ENCODE measurements around the gene PHLDB3. TPM values are rescaled to one million over a fixed set of nuclear protein-coding genes. Genes with fewer than 3 reads are reported as not detected.
A peak's percentile ranks its signal among the peaks of the same experiment; 100 is the strongest.
"Not testable (repeated sequence)": the region's sequence is repeated elsewhere in the genome, so short reads cannot be mapped to it uniquely, and the experiment has no call there.

The PHLDB3 gene
- total RNA-seq = 6.0 TPM
- long read RNA-seq, partial matches to known transcripts = 1 of 2 reads
- long read RNA-seq, other reads (novel, unspliced or antisense) = 1 of 2 reads

DNA sequence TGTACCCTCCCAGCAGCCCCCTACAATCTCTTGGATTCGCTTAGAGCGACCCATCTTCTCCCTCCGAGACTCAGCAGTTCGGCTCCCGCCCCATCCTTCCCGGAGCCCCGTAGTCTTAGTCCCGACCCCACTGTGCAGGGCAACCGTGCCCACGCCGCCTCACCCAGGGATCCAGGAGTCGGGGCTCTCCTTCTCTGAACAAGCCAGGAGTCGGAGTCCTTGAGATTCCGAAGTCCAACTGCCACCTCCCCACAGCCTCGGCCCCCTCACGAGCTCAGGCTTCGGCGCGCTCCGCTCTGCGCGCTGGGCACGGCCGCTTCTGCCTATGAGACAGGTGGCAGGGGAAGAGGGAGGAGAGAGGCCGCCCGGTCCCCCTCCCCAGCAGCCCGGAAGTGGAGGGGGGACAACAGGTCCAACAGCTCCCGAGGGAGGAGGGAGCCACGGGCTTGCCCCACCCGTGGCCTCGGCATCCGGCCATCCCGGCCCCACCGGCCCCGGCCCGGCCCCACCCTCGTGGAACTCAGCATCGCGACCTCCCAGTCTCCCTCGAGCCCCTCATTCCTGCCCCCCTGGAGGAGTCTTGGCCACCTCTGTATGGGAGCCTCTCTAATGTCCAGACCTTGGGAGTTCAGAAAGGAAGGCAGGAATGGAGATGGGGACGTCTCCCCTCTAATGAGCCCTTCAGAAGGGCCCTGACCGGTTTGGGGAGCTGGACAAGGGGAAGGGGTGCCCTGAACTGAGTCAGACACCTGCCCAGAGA is at the start of gene PHLDB3:
Gene PHLDB3 (minus strand): TSS at position 321 of the 760 bp plus-strand sequence. CDS start 628 bp downstream, outside the sequence.
- DNase-seq (peak; percentile 58), ATAC-seq (peak; percentile 44)
- intact Hi-C loops (cut with micrococcal nuclease) = no loop called here

DNA sequence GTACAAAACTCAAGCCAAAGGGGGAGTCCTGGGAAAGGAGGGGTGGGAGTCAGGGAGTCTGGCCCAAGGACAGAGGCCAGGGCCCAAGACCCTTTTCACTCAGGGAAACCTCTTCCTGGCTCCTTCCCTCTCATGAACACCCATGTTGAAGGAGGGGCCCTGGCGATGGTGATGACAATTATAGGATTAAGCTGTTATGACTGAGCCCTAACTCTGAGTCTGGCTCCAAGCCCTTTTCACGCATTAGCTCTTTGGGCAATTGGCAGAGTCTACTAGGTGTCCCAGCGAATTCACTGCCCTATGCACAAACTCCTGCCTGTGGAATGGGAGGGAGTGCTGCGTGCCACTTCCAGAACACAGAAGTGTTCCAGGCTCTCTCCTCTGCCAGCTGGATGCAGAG is 49.1 kb upstream of the PHLDB3 start:
- intact Hi-C loops (cut with micrococcal nuclease) = no loop called here
- DNase-seq (no peak), ATAC-seq (no peak)

DNA sequence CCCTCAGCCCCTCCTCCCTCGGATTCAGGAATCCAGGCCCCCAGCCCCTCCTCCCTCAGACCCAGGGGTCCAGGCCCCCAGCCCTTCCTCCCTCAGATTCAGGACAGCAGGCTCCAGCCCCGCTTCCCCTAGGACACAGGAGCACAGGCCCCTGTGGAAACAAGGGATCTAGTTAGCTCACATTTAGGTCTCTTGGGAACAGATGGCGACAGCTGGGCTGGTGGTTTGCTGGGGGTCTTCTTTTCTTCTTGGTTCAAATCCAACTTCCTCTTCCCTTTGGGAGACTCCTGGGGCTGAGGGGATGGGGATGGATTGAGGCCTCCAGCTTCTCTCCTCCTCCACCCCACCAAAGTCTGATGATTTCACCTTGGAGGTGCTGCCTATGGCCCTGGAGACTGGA is 48.1 kb upstream of the PHLDB3 start:
- DNase-seq (no peak), ATAC-seq (no peak)
- intact Hi-C loops (cut with micrococcal nuclease) = no loop called here

DNA sequence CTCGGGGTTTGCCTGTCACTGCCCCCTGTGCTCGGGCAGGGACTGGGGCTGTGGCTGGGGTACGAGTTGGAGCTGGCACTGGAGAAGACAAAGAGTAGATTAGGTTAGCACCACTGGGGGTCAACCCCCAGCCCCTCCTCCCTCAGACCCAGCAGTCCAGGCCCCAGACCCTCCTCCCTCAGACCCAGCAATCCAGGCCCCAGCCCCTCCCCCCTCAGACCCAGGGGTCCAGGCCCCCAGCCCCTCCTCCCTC is 47.6 kb upstream of the PHLDB3 start:
- no peak for DNase-seq
- intact Hi-C loops (cut with micrococcal nuclease) = no loop called here
- ATAC-seq = no peak

DNA sequence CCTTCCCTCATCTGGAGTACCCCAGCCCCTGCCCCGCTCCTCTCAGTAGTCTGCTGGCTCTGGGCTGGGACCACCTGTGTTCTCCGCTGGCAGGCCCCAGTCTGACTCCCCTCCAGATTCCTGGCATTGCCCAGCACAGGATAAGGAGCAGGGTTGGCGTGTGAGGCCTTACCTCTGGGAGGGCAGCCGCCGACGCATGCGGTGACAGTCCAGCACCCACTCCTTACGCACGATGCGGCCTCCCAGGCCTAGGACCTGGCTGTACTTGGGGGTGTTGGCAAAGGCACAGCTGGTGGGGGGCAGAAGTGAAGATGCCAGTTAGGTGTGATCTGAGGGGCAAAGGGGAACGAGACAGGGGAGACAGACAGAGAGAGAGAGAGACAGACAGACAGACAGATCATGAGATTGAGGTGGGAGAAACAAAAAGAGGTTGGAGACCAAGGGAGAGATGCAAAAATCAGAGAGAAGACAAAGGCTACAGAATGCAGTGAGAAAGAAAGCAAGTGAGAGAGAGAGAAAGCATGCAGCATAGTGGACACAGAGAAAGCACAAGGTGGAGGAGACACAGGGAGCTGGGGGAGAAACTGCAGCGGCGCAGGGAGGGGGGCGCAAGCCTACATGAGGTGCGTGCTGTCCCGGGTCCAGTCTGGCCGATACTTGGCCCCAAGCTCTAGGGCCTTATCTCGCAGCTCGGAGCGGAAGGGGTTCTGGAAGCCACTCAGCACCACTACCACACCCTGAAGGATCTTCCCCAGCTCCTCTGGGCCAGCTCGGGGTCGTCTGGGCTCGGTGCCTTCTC is 47.1 kb upstream of the PHLDB3 start:
- ATAC-seq (no peak), DNase-seq (no peak)
- intact Hi-C loops (cut with micrococcal nuclease) = no loop called here

DNA sequence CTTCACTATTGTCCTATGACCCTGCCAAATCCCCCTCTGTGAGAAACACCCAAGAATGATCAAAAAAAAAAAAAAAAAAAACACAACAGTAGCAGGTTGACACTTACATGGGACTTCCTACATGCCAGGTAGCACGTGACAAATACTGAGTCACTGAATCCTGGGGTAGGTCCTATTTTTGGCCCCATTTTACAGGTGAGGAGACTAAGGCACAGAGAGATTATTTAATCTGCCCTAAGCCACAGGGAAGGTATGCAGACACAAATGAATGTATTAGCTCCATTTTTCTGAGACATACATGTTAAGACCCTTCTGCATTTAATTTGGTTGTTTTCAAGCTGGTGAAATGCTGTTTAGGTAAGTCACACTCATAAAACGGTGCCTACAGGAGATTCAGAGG is 44.2 kb upstream of the PHLDB3 start:
- intact Hi-C loops (cut with micrococcal nuclease) = no loop called here
- no peak for ATAC-seq

DNA sequence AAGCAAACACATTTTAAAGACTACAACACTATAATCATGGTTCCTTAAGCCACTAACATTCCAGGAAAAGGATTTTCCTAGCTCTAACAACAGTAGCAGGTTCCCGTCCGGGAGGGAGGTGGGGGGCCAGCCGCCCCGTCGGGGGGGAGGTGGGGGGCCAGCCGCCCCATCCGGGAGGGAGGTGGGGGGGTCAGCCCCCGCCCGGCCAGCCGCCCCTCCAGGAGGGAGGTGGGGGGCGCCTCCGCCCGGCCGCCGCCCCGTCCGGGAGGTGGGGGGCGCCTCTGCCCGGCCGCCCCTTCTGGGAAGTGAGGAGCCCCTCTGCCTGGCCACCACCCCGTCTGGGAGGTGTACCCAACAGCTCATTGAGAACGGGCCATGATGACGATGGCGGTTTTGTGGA is 43.4 kb upstream of the PHLDB3 start:
- intact Hi-C loops (cut with micrococcal nuclease); ATAC-seq; DNase-seq: not testable (repeated sequence)

More for the DNA sequence above, 44.2 kb upstream of the PHLDB3 start:
- no peak for DNase-seq

DNA sequence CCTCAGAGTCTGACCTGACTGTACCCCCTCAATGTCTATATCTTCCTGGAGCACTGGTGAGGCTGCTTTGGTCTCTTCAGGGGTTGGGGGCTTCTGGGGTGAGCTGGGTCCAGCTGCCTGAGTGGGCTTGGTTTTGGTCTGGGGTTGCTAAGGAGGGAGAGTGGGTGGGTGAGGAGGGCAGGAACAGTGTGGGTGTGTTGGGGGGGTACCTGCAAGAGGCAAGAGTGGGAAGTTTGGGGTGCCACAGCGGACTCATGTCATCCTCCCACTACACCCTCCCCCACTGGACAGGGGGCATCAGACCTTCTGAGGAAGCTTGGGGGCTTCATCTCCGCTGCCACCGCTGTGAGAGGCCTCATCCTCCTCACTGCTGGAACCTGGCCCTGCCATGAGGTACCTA is 42.0 kb upstream of the PHLDB3 start:
- intact Hi-C loops (cut with micrococcal nuclease) = no loop called here
- ATAC-seq = no peak
- DNase-seq = no peak

DNA sequence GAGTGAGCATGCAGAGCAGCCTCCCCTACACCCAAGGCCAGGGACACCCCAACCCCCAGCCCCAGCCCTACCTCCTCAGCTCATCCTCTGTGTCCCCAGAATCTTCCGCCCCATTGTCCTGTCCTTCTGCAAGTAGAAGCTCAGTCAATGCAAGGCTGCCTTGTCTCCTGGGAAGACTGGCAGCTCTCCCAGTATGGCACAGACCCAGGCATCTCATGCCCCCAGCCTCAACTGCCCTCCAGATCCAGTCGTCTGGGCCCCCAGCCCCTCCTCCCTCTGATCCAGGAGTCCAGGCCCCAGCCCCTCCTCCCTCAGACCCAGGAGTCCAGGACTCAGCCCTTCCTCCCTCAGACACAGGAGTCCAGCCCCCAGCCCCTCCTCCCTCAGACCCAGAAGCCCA is 41.4 kb upstream of the PHLDB3 start:
- no peak for ATAC-seq
- intact Hi-C loops (cut with micrococcal nuclease) = no loop called here
- DNase-seq = no peak

DNA sequence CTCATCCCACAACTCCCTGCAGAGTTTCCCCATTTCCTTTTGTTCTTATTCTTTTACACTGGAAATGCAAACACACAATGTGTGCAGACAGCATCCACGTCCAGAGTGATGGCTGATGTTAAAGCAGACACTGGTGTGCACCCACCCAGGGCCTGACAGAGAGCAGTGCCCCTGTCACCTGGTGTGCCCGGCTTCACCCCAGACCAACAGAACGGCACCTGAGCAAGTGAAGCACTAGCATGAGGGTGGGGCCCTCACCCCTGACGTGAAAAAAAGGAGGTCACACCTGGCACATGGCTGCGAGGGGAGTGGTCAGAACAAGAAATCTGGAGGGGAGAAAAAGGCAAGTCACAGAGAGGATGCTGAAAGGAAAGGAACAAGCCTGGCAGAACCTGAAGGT is 40.7 kb upstream of the PHLDB3 start:
- intact Hi-C loops (cut with micrococcal nuclease) = no loop called here
- no peak for DNase-seq
- no peak for ATAC-seq

DNA sequence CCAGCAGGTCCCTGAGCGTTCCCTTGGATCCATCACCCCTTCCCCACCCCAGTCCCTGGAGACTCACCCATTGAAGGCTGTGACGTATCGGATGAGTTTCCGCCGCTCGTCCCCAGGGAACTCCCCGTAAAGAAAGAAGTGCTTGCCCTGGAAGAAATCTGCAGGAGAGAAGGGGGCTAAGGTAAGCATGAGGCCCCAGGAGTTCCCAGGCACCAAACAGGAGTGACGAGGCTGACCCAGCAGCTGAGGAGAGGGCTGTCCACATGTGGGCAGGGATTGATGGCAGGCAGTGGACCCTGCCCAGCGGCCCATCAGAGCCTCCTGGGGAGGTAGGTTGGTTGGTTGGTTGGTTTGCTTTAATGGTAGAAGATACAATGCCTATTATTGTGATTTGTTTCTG is 39.5 kb upstream of the PHLDB3 start:
- intact Hi-C loops (cut with micrococcal nuclease) = no loop called here
- no peak for DNase-seq
- ATAC-seq = no peak

DNA sequence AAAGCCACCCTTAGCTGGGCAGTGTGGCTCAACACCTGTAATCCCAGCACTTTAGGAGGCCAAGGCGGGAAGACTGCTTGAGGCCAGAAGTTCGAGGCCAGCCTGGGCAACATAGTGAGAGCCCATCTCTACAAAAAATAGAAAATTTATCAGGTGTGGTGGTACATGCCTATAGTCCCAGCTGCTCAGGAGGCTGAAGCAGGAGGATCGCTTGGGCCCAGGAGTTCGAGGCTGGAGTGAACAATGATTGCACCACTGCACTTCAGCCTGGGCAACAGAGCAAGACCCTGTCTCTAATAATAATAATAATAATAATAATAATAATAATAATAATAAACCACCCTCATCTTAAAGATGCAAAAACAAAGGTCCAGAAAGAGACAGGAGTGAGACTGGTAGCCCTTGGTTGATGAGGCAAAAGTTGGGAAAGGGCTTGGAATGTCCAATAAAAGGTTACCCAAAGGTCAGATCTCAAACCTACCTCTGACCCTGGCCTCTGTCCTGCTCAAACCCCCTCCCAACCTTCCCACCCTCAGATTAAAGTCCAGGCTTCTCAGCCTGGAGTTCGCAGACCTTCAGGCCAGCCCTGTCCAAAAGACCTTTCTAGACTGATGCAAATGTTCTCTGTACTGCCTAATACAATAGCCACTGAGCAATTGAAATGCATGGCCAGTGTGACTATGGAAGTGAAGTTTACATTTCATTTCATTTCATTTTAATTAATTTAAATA is 37.5 kb upstream of the PHLDB3 start:
- ATAC-seq (no peak), DNase-seq (no peak)
- intact Hi-C loops (cut with micrococcal nuclease) = no loop called here

DNA sequence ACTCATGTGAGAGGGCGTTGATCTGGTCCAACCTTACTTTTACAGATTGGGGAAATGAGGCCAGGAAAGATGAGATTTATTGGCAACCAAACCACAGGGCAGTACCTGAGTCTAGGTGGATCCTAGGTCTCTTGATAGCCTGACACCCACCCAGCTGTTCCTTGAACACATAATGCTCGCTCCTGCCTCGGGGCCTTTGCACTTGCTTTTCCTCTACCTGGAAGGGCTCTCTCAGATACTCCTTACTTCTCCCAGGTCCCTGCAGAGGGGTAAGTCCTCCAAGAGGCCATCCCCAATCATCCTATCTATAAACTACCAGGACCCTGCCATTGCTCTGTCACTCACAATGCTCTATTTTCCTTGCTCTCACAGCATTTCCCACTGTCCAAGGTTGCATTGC is 35.8 kb upstream of the PHLDB3 start:
- no peak for DNase-seq

DNA sequence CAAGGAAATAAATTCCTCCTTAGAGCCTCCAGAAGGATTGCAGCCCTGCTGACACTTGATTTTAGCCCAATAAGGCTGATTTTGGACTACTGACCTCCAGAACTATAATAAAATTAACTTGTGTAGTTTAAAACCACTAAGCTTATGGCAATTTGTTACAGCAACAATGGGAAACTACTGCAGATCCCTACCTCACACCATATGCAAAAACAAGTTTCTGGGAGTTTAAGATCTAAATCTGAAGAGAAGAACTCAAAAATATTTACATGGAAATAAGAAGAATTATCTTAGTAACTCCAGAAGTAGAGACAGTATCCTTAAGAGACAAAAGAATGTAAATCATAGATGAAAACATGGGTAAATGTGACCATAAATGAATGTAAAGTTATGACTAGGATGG is 34.4 kb upstream of the PHLDB3 start:
- DNase-seq (no peak), ATAC-seq (no peak)
- intact Hi-C loops (cut with micrococcal nuclease) = no loop called here

More for the DNA sequence above, 35.8 kb upstream of the PHLDB3 start:
- no peak for ATAC-seq
- intact Hi-C loops (cut with micrococcal nuclease) = no loop called here

DNA sequence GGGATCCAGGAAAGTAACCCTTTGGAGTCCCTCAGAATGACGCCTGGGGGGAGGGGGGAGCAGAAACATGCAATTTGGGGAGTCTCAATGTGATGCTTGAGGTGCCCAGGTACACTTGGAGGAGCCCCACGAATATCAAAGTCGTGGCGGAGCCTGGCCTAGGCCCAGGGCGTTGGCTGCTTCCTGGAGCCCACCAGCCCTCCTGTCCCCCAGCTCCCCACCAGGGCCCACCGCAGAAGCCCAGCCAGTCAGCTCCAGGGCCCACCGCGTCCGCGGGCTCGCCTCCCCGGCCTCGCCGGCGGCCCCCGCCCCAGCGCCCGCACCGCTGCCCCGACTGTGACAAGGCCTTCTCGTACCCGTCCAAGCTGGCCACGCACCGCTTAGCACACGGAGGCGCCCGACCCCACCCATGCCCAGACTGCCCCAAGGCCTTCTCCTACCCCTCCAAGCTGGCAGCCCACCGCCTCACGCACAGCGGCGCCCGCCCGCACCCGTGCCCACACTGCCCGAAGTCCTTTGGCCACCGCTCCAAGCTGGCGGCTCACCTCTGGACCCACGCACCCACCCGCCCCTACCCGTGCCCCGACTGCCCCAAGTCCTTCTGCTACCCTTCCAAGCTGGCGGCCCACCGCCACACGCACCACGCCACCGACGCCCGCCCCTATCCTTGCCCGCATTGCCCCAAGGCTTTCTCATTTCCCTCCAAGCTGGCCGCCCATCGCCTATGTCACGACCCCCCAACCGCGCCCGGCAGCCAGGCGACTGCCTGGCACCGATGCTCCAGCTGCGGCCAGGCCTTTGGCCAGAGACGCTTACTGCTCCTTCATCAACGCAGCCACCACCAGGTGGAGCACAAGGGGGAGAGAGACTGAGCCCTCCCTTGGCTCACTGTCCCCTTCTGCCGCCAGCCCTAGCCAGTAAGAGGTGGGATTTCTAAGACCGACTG is 30.5 kb upstream of the PHLDB3 start:
- intact Hi-C loops (cut with micrococcal nuclease) = no loop called here
- ATAC-seq (peak; percentile 7), DNase-seq (peak; percentile 83)

DNA sequence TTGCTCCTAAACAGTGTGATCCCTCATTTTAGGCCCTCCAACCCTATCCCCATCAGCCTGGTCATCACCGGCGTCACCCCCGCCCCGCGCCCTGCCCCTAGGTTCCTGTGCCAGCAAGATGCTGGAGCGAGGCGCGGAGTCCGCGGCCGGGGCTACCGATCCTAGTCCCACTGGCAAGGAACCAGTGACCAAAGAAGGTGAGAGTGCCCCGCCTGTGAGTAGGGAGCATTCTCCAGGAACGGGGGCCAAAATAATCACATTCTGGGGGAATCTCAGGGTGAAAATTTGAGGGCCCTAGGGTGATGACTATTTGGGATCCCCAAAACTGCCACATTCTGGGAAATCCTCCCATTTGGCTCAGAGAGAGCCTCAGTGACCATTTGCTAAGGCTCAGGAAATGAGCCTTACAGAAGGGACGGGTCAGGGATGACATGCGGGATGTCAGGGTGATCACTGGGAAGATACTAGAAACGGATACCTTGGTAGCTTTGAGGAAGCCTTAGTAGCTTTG is 29.8 kb upstream of the PHLDB3 start:
- intact Hi-C loops (cut with micrococcal nuclease) = no loop called here
- ATAC-seq (no peak), DNase-seq (no peak)

DNA sequence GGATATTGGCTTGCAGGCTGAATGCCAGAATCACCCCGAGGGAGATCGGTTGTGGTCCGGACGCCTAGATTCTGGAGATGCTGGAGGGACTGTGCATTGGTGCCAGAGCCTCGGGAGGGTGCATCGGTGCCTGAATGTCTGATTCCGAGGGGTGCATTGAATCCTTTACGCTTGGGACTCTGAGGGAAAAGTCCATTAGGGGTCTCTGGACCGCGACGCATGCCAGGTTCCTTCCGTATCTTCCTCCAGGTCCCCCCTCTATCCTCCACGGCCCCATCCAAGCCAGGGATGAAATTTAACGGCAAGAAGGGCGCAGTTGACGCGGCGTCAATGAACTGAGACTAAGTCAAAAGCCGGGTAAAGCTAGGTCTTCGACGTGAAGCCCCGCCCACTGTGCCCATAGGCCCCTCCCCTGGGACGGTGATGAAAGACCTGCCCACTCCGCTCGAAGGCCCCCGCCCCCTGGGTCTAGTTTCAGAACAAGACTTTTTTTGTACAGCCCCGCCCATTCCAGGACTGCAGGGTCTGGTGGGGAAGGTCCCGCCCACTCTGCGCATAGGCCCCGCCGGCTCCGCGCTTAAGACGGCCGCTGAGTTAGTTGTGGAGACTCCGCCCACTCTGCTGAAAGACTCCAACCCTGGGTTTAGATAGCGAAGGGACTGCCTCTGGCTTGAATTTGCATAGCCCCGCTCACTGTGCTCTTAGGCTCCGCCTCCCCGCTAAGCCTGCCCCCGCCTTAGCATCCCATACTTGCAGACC is 29.2 kb upstream of the PHLDB3 start:
- intact Hi-C loops (cut with micrococcal nuclease) = no loop called here
- ATAC-seq (peak; percentile 88), DNase-seq (peak; percentile 98)

DNA sequence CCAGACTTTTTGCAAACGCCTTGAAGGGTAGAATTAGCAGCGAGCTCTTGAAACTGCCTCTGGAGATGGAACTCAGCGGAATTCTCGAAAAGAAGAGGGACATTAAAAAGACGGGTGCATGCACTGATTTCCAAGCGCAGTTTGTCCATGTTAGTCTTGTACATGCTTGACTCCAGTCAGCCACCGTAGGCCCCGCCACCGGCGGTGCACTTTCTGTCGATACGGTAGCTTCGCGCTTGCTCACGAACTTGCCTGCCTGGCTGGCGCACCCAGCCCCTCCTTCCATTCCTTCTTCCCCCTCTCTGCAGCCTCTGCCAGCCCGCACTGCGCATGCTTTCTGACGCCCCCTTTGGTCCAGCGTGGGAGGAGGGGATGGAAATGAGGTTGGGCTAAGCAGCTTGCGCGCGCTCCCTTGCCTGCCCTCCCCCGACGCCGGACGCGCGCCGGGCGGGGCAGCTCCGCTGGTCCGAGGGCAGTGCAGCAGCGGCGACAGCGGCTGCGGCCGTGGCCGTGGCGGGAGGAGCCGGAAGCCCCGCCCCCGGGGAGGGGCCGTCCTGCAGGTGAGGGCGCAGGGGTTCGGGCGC is 28.5 kb upstream of the PHLDB3 start, which contains the start of gene ZNF575:
Gene ZNF575 (plus strand): TSS at position 227 of the 584 bp plus-strand sequence. CDS start 1,235 bp downstream, outside the sequence.
- intact Hi-C loops (cut with micrococcal nuclease) = no loop called here
- DNase-seq = peak; percentile 93
- peak; percentile 80 for ATAC-seq

Measured in left ventricle myocardium superior (tissue), 1 donor.